ENCODE results near the gene CEP89.
"Not testable (repeated sequence)": the region's sequence is repeated elsewhere in the genome, so short reads cannot be mapped to it uniquely, and the experiment has no call there.

DNA sequence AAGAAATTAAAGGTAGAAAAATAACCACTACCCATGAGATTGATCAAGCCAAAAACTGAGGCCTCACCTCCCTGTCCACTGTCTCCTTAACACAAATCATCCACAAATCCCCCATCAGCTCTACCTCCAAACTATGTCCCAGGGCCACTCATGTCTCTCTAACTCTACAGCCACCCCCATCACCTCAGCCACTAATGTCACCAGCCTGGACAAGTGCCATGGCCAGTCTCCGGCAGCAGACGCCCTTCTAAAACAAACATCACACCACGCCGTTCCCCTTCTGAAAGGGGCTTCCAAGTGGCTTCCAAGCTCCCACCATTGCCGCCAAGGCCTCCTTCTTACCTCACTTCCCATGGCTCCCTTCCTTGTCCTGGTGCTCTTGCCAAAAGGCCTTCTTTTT is 16.5 kb upstream of the CEP89 start:
- not testable (repeated sequence) for TF ChIP-seq POLR2A (IDR thresholded peaks at IDR 0.05; ENCODE audit: low read length); GATA1 (IDR thresholded peaks at IDR 0.05; ENCODE audit: low read depth, low read length)

Data from erythroblast (primary cell).